CD4-positive, alpha-beta T cell treated with Interferon alpha-2 for 1 hour (primary cell): ENCODE results near the gene NPAS1.
A peak's percentile ranks its signal among the peaks of the same experiment; 100 is the strongest.

Experiments used
- DNase-seq, 2 donors: peaks; one replicate each; pipeline ENCODE4 v3.0.0-alpha.2; 2020 to 2022

The NPAS1 gene, protein sequence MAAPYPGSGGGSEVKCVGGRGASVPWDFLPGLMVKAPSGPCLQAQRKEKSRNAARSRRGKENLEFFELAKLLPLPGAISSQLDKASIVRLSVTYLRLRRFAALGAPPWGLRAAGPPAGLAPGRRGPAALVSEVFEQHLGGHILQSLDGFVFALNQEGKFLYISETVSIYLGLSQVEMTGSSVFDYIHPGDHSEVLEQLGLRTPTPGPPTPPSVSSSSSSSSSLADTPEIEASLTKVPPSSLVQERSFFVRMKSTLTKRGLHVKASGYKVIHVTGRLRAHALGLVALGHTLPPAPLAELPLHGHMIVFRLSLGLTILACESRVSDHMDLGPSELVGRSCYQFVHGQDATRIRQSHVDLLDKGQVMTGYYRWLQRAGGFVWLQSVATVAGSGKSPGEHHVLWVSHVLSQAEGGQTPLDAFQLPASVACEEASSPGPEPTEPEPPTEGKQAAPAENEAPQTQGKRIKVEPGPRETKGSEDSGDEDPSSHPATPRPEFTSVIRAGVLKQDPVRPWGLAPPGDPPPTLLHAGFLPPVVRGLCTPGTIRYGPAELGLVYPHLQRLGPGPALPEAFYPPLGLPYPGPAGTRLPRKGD

DNA sequence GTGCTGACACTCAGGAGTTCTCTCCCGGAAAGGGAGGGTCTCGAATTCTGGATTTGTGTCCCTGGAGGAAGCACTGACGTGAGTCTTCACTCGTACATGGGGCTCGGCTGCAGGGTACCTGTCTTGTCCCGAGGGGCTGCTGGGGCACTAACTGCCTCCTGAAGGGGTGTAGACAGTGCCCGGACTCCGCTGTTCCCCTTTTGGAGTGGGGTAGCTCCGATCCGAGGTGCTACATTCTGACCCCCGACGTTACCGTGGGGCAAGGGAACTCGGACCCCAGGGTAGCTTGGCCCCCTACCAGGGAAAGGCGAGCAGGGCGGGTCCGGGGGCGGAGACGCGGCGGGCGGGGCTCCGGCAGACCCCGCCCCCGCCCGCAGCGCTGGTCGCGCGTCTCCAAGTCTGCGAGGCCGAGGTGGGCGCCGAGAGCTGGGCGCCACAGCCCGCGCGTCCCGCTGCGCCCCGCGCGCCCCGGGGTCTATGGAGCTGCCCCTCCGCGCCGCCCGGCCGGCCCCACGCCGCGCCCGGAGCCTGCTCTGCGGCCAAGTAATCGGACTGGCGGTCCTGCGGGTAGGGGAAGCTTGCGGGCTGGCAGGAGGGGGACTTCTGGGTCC is at the start of gene NPAS1:
Gene NPAS1, plus strand, starts transcription at position 407 of the 611 bp plus-strand sequence. CDS start 1,211 bp downstream, outside the sequence.
- no peak for DNase-seq

DNA sequence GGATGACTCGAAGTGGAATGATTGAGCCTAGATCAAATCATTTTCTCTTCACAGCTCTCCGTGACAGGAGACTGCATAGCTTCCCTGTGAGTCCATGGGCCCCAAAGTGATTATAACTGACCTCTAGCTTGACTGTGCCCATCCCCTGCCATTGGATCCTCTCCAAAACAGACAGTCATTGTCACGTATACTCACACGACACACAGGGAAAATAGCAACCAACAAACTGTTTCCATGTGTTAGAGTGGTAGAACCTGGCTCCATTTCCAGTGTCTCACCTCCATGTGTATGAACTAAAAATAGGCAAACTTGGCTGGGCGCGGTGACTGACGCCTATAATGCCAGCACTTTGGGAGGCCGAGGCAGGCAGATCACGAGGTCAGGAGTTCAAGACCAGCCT is 48.8 kb upstream of the NPAS1 start:
- DNase-seq, result no peak

DNA sequence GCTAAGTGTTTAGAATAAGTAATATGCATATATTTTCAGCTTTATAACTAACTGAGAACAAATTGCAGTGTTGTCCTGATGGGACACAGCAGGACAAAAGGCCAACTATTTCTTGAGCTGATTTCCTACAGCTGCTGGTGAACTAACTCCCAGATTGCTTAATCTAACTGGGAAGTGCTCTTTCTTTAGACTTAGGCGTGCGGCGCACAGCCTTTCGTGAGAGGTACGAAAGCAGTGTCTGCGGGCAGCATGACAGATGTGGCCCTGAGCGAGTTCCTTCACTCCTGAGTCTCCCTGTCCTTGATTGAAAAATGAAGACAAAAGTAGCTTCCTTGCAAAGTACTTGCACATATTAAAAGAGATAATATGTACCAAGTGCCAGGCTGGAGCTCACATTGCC is 47.3 kb upstream of the NPAS1 start:
- no peak for DNase-seq

DNA sequence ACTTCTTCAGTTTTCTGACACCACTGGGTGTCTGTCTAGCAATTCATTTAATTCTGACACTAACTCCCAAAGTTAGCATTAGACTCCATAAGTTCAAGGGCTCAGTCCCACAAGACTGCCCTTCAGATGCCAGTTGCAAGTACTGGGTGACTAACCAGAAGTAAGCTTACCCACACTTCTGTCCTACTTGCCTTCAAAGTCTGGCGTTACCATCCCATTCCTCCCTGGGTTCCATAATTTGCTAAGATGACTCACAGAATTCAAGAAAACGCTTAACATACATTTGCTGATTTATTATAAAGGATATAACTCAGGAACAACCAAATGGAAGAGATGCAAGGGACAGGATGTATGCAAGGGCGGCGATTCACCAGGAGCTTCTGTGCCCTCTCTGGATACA is 45.5 kb upstream of the NPAS1 start:
- no peak for DNase-seq

DNA sequence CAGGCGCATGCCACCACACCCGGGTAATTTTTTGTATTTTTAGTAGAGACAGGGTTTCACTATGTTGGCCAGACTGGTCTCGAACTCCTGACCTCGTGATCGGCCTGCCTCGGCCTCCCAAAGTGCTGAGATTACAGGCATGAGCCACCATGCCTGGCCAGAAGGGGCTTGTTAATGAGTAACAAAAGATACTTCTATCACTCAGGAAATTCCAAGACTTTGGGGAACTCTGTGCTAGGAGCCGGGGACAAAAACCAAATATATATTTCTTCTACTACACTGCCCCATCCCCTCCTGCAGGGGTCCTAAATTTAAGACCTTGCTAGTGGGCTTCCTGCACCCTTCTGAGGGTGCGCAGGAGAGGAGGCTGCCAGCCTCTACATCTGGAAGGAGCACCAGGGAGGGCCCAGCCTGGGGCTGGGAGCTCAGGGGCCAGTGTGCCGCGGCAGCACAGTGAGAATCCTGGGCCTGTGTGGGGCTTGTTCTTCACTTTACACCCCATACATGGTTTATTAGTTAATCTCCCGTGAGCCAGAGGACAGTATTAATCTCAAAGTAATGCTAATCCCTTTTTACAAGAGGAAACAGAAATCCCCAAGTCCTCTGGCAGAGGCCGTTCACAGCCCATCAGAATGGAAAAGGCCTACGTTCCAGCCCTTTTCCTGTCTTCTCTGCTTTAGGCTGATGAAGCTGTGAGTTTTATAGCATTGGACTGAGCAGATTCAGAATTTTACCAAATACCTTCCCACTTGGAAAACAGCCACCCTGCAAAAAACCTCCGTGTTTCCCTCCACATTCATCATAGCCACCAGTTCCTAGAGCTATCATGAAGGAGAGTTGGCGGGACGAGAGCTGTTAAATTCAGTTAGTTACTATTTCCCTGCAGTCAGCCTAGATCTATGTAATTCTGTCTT is 44.4 kb upstream of the NPAS1 start:
- no peak for DNase-seq

DNA sequence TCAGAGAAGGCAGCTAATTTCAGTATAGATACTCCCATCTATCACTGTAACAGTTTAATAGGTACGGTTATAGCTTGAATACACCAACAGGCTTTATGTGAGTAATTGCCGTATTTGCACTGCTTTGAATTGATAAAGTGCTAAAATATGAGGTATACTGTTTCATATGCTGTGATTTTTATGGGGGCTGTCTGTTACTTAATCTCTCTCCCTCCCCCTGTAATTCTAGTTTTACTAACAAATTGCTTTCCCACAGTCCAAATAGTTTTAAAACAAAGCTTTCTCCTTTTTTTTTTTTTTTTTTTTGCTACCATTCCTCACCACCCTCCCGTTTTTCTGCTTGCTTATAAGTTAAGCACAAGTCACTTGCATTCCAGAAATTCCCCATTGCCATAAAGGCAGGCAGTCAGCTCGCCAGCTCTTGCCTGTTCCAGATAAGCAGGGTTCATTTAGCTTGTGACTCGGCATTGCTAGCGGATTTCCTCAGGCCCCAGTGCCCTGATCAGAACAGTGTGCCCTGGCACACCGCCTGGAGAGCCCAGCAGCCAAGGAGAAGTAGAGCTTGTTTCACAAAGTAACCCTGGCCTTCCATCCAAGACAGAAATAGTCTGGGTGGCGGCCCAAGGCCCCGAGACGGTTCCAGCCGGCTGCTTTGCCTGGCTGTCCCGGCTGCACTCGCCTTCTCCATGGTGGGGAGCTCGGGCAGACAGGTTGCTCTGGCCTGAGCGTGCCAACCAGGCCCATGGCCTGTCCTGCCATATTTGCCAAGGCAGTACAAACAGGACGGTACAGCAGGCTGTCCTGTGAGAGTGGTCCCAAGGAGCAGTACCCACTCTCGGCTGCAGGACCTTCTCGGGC is 43.5 kb upstream of the NPAS1 start:
- no peak for DNase-seq

GRCh38 chr19:46976845-46977320 is 42.8 kb upstream of the NPAS1 start:
- DNase-seq, result no peak

GRCh38 chr19:46977548-46977947 is 42.1 kb upstream of the NPAS1 start:
- no peak for DNase-seq

- DNase-seq, result peak; percentile 35 to 39
Observed at GRCh38 chr19:46978171-46978869, 41.3 kb upstream of the NPAS1 start.

DNA sequence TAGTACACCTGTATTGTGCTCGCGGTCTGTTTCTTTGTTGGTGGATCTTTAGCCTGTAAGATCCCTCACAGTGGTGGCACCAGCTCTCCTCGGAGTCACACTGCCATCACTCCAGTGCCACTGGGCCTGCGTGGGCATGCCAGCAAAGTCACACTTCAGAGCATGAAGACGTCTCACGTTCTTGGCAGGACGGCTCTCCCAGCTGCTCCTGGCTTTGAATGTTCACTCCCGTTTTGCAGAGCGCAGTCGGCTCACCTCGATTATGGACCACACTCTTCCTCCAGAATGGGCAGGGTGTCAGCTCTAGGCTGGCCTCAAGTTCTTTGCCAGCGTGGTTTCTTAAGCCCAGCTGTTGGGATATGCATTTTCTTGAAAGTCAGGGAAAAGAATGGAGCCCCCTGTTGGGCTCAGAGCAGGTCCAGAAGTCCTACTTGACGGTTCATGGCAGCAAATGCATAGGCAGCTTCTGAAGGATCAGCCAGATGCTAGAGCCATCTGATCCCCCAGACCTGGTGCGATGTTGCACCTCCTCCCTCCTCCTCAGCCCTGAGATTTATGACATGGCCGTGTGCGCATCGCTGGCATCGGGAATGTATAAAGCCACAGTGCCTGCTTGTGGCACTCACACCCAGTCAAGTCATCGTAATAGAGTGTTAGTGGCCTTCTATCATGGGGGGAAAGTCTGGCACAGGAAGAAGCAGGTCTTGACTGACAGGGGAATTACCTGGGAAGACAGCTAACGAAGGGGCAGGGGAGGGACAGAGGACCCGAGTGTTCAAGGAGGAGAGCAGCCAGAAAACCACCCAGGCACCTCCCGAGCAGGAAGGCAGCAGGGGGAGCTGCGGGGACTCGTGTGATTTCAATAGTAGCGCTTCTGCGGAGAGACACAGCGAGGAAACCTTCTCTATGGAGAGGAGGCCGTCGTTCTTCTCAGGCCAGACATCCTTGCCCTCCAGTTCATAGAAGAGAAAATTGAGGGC is 40.2 kb upstream of the NPAS1 start:
- no peak for DNase-seq

GRCh38 chr19:46980761-46981160 is 38.9 kb upstream of the NPAS1 start:
- no peak for DNase-seq

GRCh38 chr19:46981286-46981945 is 38.2 kb upstream of the NPAS1 start:
- no peak for DNase-seq

DNA sequence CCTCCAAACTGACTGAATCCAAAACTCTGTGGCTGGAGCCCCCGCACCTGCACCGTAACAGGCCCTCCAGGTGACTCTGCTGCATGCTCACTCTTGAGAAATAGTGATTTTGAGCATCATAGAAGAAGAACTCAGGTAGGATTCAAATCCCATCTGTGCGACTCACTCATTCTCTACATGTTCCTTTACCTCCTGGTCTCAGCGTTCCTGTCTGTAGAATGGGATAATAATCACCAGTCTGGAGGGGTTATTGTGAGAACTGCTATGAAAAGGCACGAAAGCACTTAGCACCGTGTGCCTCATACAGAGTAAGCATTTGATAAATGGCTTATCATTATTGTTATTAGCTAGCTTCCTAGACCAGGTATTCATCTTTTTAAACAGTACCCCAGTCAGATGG is 36.5 kb upstream of the NPAS1 start:
- no peak for DNase-seq

DNA sequence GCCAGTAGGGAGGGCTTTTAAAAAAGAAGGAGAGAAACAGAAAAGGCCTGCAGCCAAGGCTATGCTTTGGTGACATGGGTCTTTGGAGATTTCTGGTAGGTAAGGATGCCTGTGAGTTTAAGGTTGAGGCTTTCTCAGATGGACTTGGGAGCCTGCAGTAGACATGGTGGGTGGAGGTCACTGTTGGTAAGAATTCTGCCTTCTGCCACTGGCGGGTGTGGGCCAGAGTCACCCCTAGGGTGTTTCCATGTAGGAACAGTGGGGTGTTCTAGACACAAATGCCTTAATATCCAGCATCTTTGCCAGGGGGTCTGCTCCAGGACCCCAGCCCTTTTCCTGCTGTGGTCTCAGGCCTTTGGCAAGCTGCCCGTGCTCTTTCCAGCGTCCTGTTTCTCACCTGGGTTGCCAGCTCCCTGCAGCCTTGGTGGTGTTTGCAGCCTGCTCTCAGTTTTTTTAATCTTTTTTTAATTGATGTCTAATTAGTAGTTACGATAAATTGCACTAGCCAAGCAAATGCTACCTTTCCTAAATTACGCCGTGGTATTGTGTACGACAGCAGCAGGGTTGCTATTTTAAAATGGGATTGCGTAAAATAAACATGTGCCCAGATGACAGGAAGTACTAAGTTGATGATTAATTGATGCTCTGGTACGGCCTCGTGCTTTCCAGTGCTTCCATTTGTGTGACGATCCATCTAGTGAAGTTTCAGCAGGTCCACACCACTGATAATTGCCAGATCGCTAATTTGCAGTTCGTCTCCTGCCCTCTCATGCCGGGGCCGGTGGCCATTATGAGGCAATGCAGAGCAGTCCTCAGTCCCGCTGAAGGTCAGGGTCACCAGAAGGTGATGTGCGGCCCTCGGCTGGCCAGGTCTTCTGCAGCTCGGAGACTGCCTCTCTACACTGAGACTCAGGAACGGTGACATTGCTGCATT is 35.3 kb upstream of the NPAS1 start:
- DNase-seq, result no peak

- no peak for DNase-seq
Observed at GRCh38 chr19:46985542-46986415, 33.9 kb upstream of the NPAS1 start.

- no peak for DNase-seq
Observed at GRCh38 chr19:46988614-46989230, 30.9 kb upstream of the NPAS1 start.
